22Rv1 (cell line): ENCODE data around the gene IRF2BPL.

Experiments
- ZFX ChIP-seq: fragments of 450-650 bp; IDR thresholded peaks from 2 replicates; pipeline ENCODE4 v1.6.1; 2017; ENCODE audit warnings: antibody characterized with exemption, borderline replicate concordance
- TF ChIP-seq, protein P1 (sequence below): fragments of 450-650 bp; IDR thresholded peaks from 2 replicates; pipeline ENCODE4 v1.5.1; 2017; ENCODE audit warnings: mild to moderate bottlenecking

- TF ChIP-seq, protein P1, sequence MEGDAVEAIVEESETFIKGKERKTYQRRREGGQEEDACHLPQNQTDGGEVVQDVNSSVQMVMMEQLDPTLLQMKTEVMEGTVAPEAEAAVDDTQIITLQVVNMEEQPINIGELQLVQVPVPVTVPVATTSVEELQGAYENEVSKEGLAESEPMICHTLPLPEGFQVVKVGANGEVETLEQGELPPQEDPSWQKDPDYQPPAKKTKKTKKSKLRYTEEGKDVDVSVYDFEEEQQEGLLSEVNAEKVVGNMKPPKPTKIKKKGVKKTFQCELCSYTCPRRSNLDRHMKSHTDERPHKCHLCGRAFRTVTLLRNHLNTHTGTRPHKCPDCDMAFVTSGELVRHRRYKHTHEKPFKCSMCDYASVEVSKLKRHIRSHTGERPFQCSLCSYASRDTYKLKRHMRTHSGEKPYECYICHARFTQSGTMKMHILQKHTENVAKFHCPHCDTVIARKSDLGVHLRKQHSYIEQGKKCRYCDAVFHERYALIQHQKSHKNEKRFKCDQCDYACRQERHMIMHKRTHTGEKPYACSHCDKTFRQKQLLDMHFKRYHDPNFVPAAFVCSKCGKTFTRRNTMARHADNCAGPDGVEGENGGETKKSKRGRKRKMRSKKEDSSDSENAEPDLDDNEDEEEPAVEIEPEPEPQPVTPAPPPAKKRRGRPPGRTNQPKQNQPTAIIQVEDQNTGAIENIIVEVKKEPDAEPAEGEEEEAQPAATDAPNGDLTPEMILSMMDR = no peak
- no peak for TF ChIP-seq ZFX
These were observed 17.3 kb downstream of the IRF2BPL start for GRCh38 chr14:77011245-77011644.
